ENCODE measurements around the gene PSMC3IP.

GRCh38 chr17:42565523-42566214 lies 11.9 kb downstream of the PSMC3IP start:
- TF ChIP-seq CTCF (IDR thresholded peaks at IDR 0.05) (no peak), POLR2A (IDR thresholded peaks at IDR 0.05) (no peak)
